Osteocyte (in vitro differentiated cells): Measurements from ENCODE around the gene BMP2K. TPM values are rescaled to one million over a fixed set of nuclear protein-coding genes. Genes with fewer than 3 reads are reported as not detected.

Experiments used
- DNase-seq: peaks from one replicate; pipeline ENCODE4 v3.0.0; 2021; ENCODE audit warnings: mixed read lengths; ENCODE audit not compliant: unreplicated experiment; ENCODE audit errors: extremely low spot score
- H3K27ac Mint-ChIP-seq: one replicate; pipeline ENCODE4 v1.8.0; 2021; ENCODE audit warnings: mild to moderate bottlenecking, mixed read lengths; ENCODE audit not compliant: unreplicated experiment
- H3K27me3 Mint-ChIP-seq: one replicate; pipeline ENCODE4 v1.8.0; 2021; ENCODE audit warnings: mixed read lengths; ENCODE audit not compliant: unreplicated experiment
- H3K36me3 Mint-ChIP-seq: one replicate; pipeline ENCODE4 v1.8.0; 2021; ENCODE audit warnings: mixed read lengths; ENCODE audit not compliant: unreplicated experiment
- H3K4me1 Mint-ChIP-seq: one replicate; pipeline ENCODE4 v1.8.0; 2021; ENCODE audit warnings: mixed read lengths; ENCODE audit not compliant: unreplicated experiment
- H3K4me3 Mint-ChIP-seq: one replicate; pipeline ENCODE4 v1.8.0; 2021; ENCODE audit warnings: mild to moderate bottlenecking, moderate library complexity, mixed read lengths; ENCODE audit not compliant: unreplicated experiment
- H3K9me3 Mint-ChIP-seq: one replicate; pipeline ENCODE4 v1.8.0; 2021; ENCODE audit warnings: mixed read lengths; ENCODE audit not compliant: unreplicated experiment
- CTCF ChIP-seq: fragments of 200-600 bp; sonication (generic); IDR thresholded peaks from 2 replicates; pipeline ENCODE4 v1.5.0; 2021; ENCODE audit warnings: antibody characterized with exemption, mild to moderate bottlenecking, moderate library complexity
- total RNA-seq: library from RNA; stranded (reverse); gene quantifications from 2 replicates; pipeline ENCODE4 v1.2.1, GENCODE V29; 2021

The BMP2K gene
- total RNA-seq, 1 donor from 2014 or later = 19.5 TPM

DNA sequence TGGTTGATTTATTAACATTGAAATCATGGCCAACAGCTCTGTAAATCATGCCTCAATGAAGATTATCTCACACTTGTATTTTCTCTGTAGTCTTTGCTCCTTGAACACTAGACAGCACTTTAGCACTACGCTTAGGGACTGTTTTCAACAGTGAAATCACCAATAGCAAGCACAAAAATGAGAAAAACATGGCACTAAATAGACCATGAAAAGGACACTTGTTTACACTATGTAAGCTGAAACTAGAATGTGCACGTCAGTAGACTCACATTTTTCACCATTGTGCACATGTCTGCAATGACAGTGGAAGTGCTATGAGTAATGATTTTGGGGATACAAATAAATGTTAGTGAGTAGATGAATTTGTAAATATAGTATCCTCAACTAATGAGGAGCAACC, 3.1 kb downstream of the BMP2K start:
- no peak for DNase-seq
- no peak for TF ChIP-seq CTCF

DNA sequence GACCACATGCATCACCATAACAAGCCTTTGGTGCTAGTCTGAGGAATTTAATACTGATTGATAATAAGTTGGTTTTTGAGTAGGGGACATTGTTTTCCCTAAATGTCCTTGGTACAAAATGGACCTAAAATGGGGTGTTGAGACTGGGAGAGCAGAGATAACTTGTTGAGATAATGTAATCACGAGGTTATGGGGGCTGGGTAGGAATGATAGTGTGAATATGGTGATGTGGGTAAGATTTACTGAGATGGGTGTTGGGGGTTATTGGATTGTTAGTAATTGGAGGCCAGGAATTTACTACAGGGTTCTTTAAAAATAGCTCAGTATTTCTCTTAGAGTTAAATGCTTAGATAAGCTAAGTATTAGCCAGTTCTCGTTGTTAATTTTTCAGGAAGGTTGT, 3.9 kb downstream of the BMP2K start:
- DNase-seq = no peak
- Mint-ChIP-seq H3K4me3 (no peak overlapping the region), H3K9me3 (no peaks in the 10 kb centered on the region), H3K27me3 (no peaks in the 10 kb centered on the region), H3K36me3 (no peaks in the 10 kb centered on the region), H3K4me1 (peaks cover 12% of the 10 kb centered on the region), H3K27ac (no peak overlapping the region)
- TF ChIP-seq CTCF = no peak

More for the DNA sequence above, 3.1 kb downstream of the BMP2K start:
- H3K36me3 Mint-ChIP-seq = no peaks in the 10 kb centered on the region
- no peak overlapping the region for H3K4me3 Mint-ChIP-seq
- no peak overlapping the region for H3K27ac Mint-ChIP-seq
- H3K9me3 Mint-ChIP-seq = no peaks in the 10 kb centered on the region
- H3K27me3 Mint-ChIP-seq = no peaks in the 10 kb centered on the region
- H3K4me1 Mint-ChIP-seq = peaks cover 16% of the 10 kb centered on the region

GRCh38 chr4:78781139-78781538, 5.0 kb downstream of the BMP2K start:
- no peak for DNase-seq
- H3K4me1 Mint-ChIP-seq = peaks cover 10% of the 10 kb centered on the region
- no peak overlapping the region for H3K4me3 Mint-ChIP-seq
- no peaks in the 10 kb centered on the region for H3K27me3 Mint-ChIP-seq
- H3K27ac Mint-ChIP-seq = no peak overlapping the region
- no peak for TF ChIP-seq CTCF
- H3K9me3 Mint-ChIP-seq = no peaks in the 10 kb centered on the region
- H3K36me3 Mint-ChIP-seq = no peaks in the 10 kb centered on the region

DNA sequence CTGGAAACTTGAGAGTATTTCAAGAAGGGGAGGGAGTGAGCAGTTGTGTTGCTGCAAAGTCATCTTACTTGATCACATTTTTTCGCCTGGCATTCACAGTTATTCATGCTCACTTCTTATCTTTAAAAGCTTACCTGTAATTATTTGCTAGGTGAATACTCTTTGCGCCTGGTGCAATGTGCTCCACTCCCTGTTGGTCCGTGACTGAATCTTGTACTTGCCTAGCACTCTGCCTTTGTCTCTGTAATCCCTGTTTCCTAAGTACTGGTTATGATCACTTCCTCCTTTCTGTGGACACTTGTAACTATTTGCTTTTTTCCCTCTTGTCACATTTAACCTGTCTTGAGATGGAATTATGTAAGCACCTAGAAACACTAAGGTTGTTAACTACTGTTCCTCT, 5.8 kb downstream of the BMP2K start:
- no peak for DNase-seq
- TF ChIP-seq CTCF = no peak
- peaks cover 13% of the 10 kb centered on the region for H3K4me1 Mint-ChIP-seq
- no peaks in the 10 kb centered on the region for H3K9me3 Mint-ChIP-seq
- H3K36me3 Mint-ChIP-seq = no peaks in the 10 kb centered on the region
- H3K27ac Mint-ChIP-seq = no peak overlapping the region
- H3K27me3 Mint-ChIP-seq = no peaks in the 10 kb centered on the region
- no peak overlapping the region for H3K4me3 Mint-ChIP-seq

DNA sequence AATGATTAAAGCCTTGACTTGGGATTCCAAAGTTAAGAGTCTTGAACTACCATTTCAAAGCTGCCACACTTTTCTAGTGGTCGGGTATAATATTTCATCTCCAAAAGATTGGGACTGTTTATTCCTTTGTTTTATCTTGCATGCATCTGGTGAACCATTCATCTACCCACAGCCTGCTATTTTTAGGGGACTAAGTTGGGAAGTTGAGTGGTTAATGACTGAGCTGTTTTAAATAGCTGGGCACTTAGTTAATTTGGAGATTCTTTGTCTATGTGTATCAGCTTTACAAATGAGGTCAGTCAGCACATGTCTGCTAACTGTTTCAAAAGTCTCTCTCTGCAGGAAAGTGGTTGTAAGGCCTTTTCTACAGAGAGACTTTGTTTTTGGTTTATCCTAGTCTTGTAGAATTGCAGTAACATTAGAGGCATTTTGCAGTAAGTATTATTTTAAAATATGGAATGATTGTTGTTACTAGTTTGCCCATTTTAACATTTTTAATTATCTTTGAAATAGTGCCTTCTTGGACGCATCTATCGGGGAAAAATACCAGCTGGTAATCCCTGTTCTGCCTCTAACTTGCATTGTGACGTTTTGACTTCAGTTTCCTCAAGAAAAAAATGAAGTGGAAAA, 8.2 kb downstream of the BMP2K start:
- no peak for DNase-seq
- no peaks in the 10 kb centered on the region for H3K27me3 Mint-ChIP-seq
- no peak overlapping the region for H3K4me3 Mint-ChIP-seq
- no peak overlapping the region for H3K27ac Mint-ChIP-seq
- TF ChIP-seq CTCF = no peak
- H3K36me3 Mint-ChIP-seq = no peaks in the 10 kb centered on the region
- peaks cover 25% of the 10 kb centered on the region for H3K4me1 Mint-ChIP-seq
- H3K9me3 Mint-ChIP-seq = no peaks in the 10 kb centered on the region
